IMR-90 (cell line): Measurements from ENCODE around the gene COL9A2. TPM values are rescaled to one million over a fixed set of nuclear protein-coding genes. Genes with fewer than 3 reads are reported as not detected.

Source experiments
- ATAC-seq: fragments of 200-7000 bp; cut with Tn5 transposase; 2 replicates; pipeline ENCODE4 v1.9.1; 2020; ENCODE audit warnings: low read depth, mild to moderate bottlenecking, moderate library complexity
- BruUV-seq: library from RNA; stranded (reverse); fragments of 400-500 nt; replicated peaks from 2 replicates; lab custom pipeline; 2021; lab: Mats Ljungman, UMichigan
- CTCF ChIA-PET: fragments of 300-600 bp; formaldehyde crosslinking; extraction: SDS; loops from one replicate; lab custom pipeline; 2021; ENCODE audit warnings: antibody characterized with exemption; lab: Yijun Ruan, JAX
- POLR2A ChIA-PET: fragments of 300-600 bp; sonication (Branson Sonifier 250); formaldehyde crosslinking; loops from one replicate; lab custom pipeline; 2022; ENCODE audit warnings: antibody characterized with exemption; ENCODE audit not compliant: unreplicated experiment; lab: Charles Lee
- DNase-seq: peaks from one replicate; pipeline ENCODE4 v3.0.0; 2013
- H2AFZ ChIP-seq: replicated peaks from 2 replicates; pipeline ENCODE3; 2013; ENCODE audit warnings: low read length, mild to moderate bottlenecking; ENCODE audit not compliant: poor library complexity
- H2AK5ac ChIP-seq: 2 replicates; pipeline ENCODE4 v1.6.1; 2013; ENCODE audit warnings: low read depth, low read length, inconsistent platforms
- H2AK9ac ChIP-seq: replicated peaks from 2 replicates; pipeline ENCODE3; 2013; ENCODE audit warnings: mild to moderate bottlenecking, low read depth, low read length, moderate library complexity; ENCODE audit not compliant: poor library complexity
- H2BK120ac ChIP-seq: 2 replicates; pipeline ENCODE4 v1.6.1; 2013; ENCODE audit warnings: low read depth, low read length, inconsistent platforms
- H2BK15ac ChIP-seq: 3 replicates; pipeline ENCODE4 v1.6.1; 2013; ENCODE audit warnings: low read depth, low read length, inconsistent platforms
- H2BK20ac ChIP-seq: 2 replicates; pipeline ENCODE4 v1.6.1; 2013; ENCODE audit warnings: low read depth, mild to moderate bottlenecking, inconsistent platforms, low read length, moderate library complexity
- H2BK5ac ChIP-seq: 2 replicates; pipeline ENCODE4 v1.6.1; 2013; ENCODE audit warnings: mild to moderate bottlenecking, low read depth, low read length, inconsistent platforms; ENCODE audit not compliant: poor library complexity, severe bottlenecking
- H3K14ac ChIP-seq: replicated peaks from 2 replicates; pipeline ENCODE4 v1.6.1; 2013; ENCODE audit warnings: low read depth, low read length, inconsistent platforms
- H3K18ac ChIP-seq: 2 replicates; pipeline ENCODE4 v1.6.1; 2013; ENCODE audit warnings: low read depth, low read length, control low read depth
- H3K23ac ChIP-seq: 2 replicates; pipeline ENCODE4 v1.6.1; 2013; ENCODE audit warnings: low read depth, low read length, inconsistent platforms
- H3K27ac ChIP-seq: 2 replicates; pipeline ENCODE4 v1.5.1; 2013; ENCODE audit warnings: mild to moderate bottlenecking, control low read depth, low read length; ENCODE audit not compliant: insufficient read depth
- H3K27me3 ChIP-seq: 2 replicates; pipeline ENCODE4 v1.6.1; 2013; ENCODE audit warnings: low read length; ENCODE audit not compliant: control insufficient read depth, insufficient read depth
- H3K36me3 ChIP-seq: 2 replicates; pipeline ENCODE4 v1.6.1; 2013; ENCODE audit warnings: low read length, mixed read lengths; ENCODE audit not compliant: control insufficient read depth, insufficient read depth
- H3K4ac ChIP-seq: 2 replicates; pipeline ENCODE4 v1.6.1; 2013; ENCODE audit warnings: low read depth, low read length, inconsistent platforms
- H3K4me1 ChIP-seq: 2 replicates; pipeline ENCODE4 v1.6.1; 2013; ENCODE audit warnings: low read length, mixed read lengths; ENCODE audit not compliant: control insufficient read depth, insufficient read depth
- H3K4me2 ChIP-seq: 2 replicates; pipeline ENCODE4 v1.6.1; 2013; ENCODE audit warnings: low read depth, mild to moderate bottlenecking, control low read depth, low read length, moderate library complexity
- H3K4me3 ChIP-seq: 2 replicates; pipeline ENCODE4 v1.5.1; 2013; ENCODE audit warnings: low read depth, mild to moderate bottlenecking, control low read depth, low read length, moderate library complexity; ENCODE audit not compliant: insufficient read depth
- H3K56ac ChIP-seq: 2 replicates; pipeline ENCODE4 v1.6.1; 2013; ENCODE audit warnings: low read length, inconsistent platforms; ENCODE audit not compliant: insufficient read depth; ENCODE audit errors: extremely low read depth
- H3K79me1 ChIP-seq, 2 experiments: 2 replicates each; pipeline ENCODE4 v1.6.1; 2013; ENCODE audit warnings: low read length in 2 of 2, inconsistent platforms in 1 of 2, low read depth in 1 of 2
- H3K9ac ChIP-seq: 2 replicates; pipeline ENCODE4 v1.6.1; 2013; ENCODE audit warnings: low read depth, low read length, control low read depth
- H3K9me1 ChIP-seq: 2 replicates; pipeline ENCODE4 v1.6.1; 2013; ENCODE audit warnings: low read length, inconsistent platforms; ENCODE audit not compliant: insufficient read depth
- H3K9me3 ChIP-seq: 2 replicates; pipeline ENCODE4 v1.6.1; 2013; ENCODE audit warnings: low read length; ENCODE audit not compliant: control insufficient read depth, insufficient read depth
- H4K20me1 ChIP-seq: 2 replicates; pipeline ENCODE4 v1.6.1; 2013; ENCODE audit warnings: low read length, inconsistent platforms; ENCODE audit not compliant: insufficient read depth
- H4K5ac ChIP-seq: 2 replicates; pipeline ENCODE4 v1.6.1; 2013; ENCODE audit warnings: mild to moderate bottlenecking, low read depth, low read length, control low read depth
- H4K8ac ChIP-seq, 2 experiments: 2 replicates each; pipeline ENCODE4 v1.6.1; 2013; ENCODE audit warnings: low read depth in 2 of 2, low read length in 2 of 2, control low read depth in 1 of 2, inconsistent platforms in 1 of 2
- H4K91ac ChIP-seq: 2 replicates; pipeline ENCODE4 v1.6.1; 2013; ENCODE audit warnings: low read depth, low read length, inconsistent platforms; ENCODE audit not compliant: insufficient read depth
- BHLHE40 ChIP-seq: fragments of 150-350 bp; IDR thresholded peaks from 2 replicates; pipeline ENCODE4 v1.6.1; 2016; ENCODE audit warnings: mild to moderate bottlenecking, low read depth, low read length
- CEBPB ChIP-seq: IDR thresholded peaks from 2 replicates; pipeline ENCODE4 v1.6.1; 2012; ENCODE audit warnings: low read depth, low read length, improper control_type of control experiment
- CHD1 ChIP-seq: IDR thresholded peaks from 2 replicates; pipeline ENCODE4 v1.6.1; 2012; ENCODE audit warnings: low read depth, low read length, improper control_type of control experiment
- ELK1 ChIP-seq: fragments of 150-350 bp; IDR thresholded peaks from 2 replicates; pipeline ENCODE4 v1.6.1; 2016; ENCODE audit warnings: low read depth, mild to moderate bottlenecking, low read length, moderate library complexity, borderline replicate concordance
- FOS ChIP-seq: fragments of 150-350 bp; IDR thresholded peaks from 2 replicates; pipeline ENCODE4 v1.6.1; 2016; ENCODE audit warnings: low read depth, low read length
- MAFK ChIP-seq: IDR thresholded peaks from 2 replicates; pipeline ENCODE4 v1.6.1; 2012; ENCODE audit warnings: low read depth, low read length, improper control_type of control experiment
- MAZ ChIP-seq: IDR thresholded peaks from 2 replicates; pipeline ENCODE4 v1.6.1; 2012; ENCODE audit warnings: low read depth, mild to moderate bottlenecking, low read length, improper control_type of control experiment, moderate library complexity, borderline replicate concordance
- MXI1 ChIP-seq: IDR thresholded peaks from 2 replicates; pipeline ENCODE4 v1.6.1; 2012; ENCODE audit warnings: low read depth, mild to moderate bottlenecking, low read length, moderate library complexity, borderline replicate concordance
- NFE2L2 ChIP-seq: fragments of 150-350 bp; IDR thresholded peaks from 2 replicates; pipeline ENCODE4 v1.6.1; 2016; ENCODE audit warnings: low read depth, mild to moderate bottlenecking, low read length
- POLR2A ChIP-seq: IDR thresholded peaks from 2 replicates; pipeline ENCODE4 v1.6.1; 2012; ENCODE audit warnings: mild to moderate bottlenecking, low read depth, low read length
- RAD21 ChIP-seq: IDR thresholded peaks from 2 replicates; pipeline ENCODE4 v1.6.1; 2012; ENCODE audit warnings: low read length, improper control_type of control experiment
- RCOR1 ChIP-seq: IDR thresholded peaks from 2 replicates; pipeline ENCODE4 v1.6.1; 2012; ENCODE audit warnings: mild to moderate bottlenecking, low read length, improper control_type of control experiment; ENCODE audit not compliant: insufficient replicate concordance
- RFX5 ChIP-seq: IDR thresholded peaks from 2 replicates; pipeline ENCODE4 v1.8.0; 2012; ENCODE audit warnings: low read depth, mild to moderate bottlenecking, low read length, moderate library complexity
- SMC3 ChIP-seq: fragments of 150-350 bp; IDR thresholded peaks from 2 replicates; pipeline ENCODE4 v1.6.1; 2016; ENCODE audit warnings: low read depth, mild to moderate bottlenecking, antibody characterized with exemption, low read length, moderate library complexity
- USF2 ChIP-seq: fragments of 150-350 bp; IDR thresholded peaks from 2 replicates; pipeline ENCODE4 v1.6.1; 2017; ENCODE audit warnings: mild to moderate bottlenecking, antibody characterized with exemption, low read length, low read depth
- dilution Hi-C: fragments of 300-500 bp; cut with HindIII; formaldehyde crosslinking; loops from one replicate; pipeline ENCODE4 v1.14.3; 2018; ENCODE audit warnings: low sequenced_read_pairs; ENCODE audit not compliant: unreplicated experiment
- in situ Hi-C: fragments of 300-500 bp; cut with MboI; formaldehyde crosslinking; loops from 3 replicates; pipeline ENCODE4 v1.14.3; 2019; ENCODE audit warnings: low sequenced_read_pairs, inconsistent platforms, mixed read lengths
- intact Hi-C: fragments of 100-400 bp; cut with micrococcal nuclease; formaldehyde crosslinking; loops from 2 replicates; pipeline ENCODE4 v1.10.0; 2022
- polyA plus RNA-seq, 3 experiments: library from polyadenylated mRNA; depleted of rRNA; stranded (reverse); fragments of >200 nt; gene quantifications; 2 replicates each; pipeline ENCODE4 v1.2.3, GENCODE V29; 2012; ENCODE audit warnings: low replicate concordance in 1 of 3
- total RNA-seq: library from RNA; depleted of rRNA; stranded (reverse); fragments of >200 nt; gene quantifications from 2 replicates; pipeline ENCODE4 v1.2.3, GENCODE V29; 2012
- TF ChIP-seq, protein P1 (sequence below): conservative IDR thresholded peaks from 2 replicates; pipeline ENCODE4 v1.5.1; 2012; ENCODE audit warnings: mild to moderate bottlenecking, low read depth, low read length, improper control_type of control experiment

COL9A2 gene
- total and polyA plus RNA-seq, 2 of the 4 experiments (the other 2 are of a cell fraction): 0.90 to 1.6 TPM

DNA sequence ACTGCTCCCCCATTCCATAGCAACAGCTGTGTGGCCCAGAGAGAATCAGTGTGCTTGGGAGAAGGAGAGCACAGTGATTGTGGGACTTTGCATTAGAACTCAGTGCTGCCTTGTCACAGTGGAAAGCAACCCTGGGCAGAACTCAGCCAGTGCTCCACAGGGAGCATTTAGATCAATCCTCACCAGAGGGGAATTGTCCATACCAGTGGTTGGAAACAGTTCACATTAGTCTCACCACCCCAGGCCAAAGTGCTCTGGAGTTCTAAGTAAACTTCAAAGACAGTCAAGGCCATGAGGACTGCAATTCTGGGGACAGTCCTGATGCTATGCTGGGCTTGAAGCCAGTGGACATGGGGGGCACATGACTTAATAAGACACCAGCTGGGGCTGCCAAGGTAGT lies 43.5 kb upstream of the COL9A2 start:
- dilution Hi-C loops: no loop called here
- H3K9ac ChIP-seq: no peak overlapping the region
- no peak for TF ChIP-seq POLR2A
- TF ChIP-seq SMC3: no peak
- TF ChIP-seq NFE2L2: no peak
- TF ChIP-seq ELK1: no peak
- no peak for TF ChIP-seq CHD1
- TF ChIP-seq MAZ: no peak
- TF ChIP-seq RAD21: no peak
- TF ChIP-seq USF2: no peak
- no peak for TF ChIP-seq BHLHE40
- TF ChIP-seq CEBPB: no peak
- no peak for TF ChIP-seq FOS
- TF ChIP-seq MAFK: no peak
- TF ChIP-seq RFX5: no peak
- TF ChIP-seq, protein P1, sequence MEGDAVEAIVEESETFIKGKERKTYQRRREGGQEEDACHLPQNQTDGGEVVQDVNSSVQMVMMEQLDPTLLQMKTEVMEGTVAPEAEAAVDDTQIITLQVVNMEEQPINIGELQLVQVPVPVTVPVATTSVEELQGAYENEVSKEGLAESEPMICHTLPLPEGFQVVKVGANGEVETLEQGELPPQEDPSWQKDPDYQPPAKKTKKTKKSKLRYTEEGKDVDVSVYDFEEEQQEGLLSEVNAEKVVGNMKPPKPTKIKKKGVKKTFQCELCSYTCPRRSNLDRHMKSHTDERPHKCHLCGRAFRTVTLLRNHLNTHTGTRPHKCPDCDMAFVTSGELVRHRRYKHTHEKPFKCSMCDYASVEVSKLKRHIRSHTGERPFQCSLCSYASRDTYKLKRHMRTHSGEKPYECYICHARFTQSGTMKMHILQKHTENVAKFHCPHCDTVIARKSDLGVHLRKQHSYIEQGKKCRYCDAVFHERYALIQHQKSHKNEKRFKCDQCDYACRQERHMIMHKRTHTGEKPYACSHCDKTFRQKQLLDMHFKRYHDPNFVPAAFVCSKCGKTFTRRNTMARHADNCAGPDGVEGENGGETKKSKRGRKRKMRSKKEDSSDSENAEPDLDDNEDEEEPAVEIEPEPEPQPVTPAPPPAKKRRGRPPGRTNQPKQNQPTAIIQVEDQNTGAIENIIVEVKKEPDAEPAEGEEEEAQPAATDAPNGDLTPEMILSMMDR: no peak
- TF ChIP-seq RCOR1: no peak
- TF ChIP-seq MXI1: no peak
- ChIA-PET POLR2A (no interaction called here), CTCF (no interaction called here)
- in situ Hi-C loops: no loop called here
- no peak overlapping the region for H2AK9ac ChIP-seq
- H2AFZ ChIP-seq: no peak overlapping the region
- no peak overlapping the region for H2BK5ac ChIP-seq
- ATAC-seq: no peak
- no peak overlapping the region for H4K5ac ChIP-seq
- no peak for DNase-seq
- no peaks in the 10 kb centered on the region for H4K20me1 ChIP-seq
- BruUV-seq: no TSS peak
- peaks cover 11% of the 10 kb centered on the region for H3K9me3 ChIP-seq
- no peak overlapping the region for H2BK120ac ChIP-seq
- no peak overlapping the region for H3K56ac ChIP-seq
- H3K27ac ChIP-seq: no peak overlapping the region
- H4K91ac ChIP-seq: no peak overlapping the region
- H3K79me1 ChIP-seq: no peaks in the 10 kb centered on the region
- intact Hi-C loops: no loop called here
- no peak overlapping the region for H2BK15ac ChIP-seq
- no peak overlapping the region for H2BK20ac ChIP-seq
- H3K4me2 ChIP-seq: no peak overlapping the region
- no peak overlapping the region for H3K23ac ChIP-seq
- H3K18ac ChIP-seq: no peak overlapping the region
- no peak overlapping the region for H3K4ac ChIP-seq
- peaks cover 11% of the 10 kb centered on the region for H3K27me3 ChIP-seq
- H3K9me1 ChIP-seq: no peaks in the 10 kb centered on the region
- no peaks in the 10 kb centered on the region for H3K4me1 ChIP-seq
- H3K14ac ChIP-seq: no peak overlapping the region
- H4K8ac ChIP-seq: no peak overlapping the region
- no peaks in the 10 kb centered on the region for H3K36me3 ChIP-seq
- no peak overlapping the region for H3K4me3 ChIP-seq
- no peak overlapping the region for H2AK5ac ChIP-seq
